Suprapubic skin (tissue), 3 donors: Measurements from ENCODE around the gene UTP14C.

ENCODE experiments used
- CTCF ChIP-seq, 2 donors: fragments of 200-600 bp in 1 of 2; fragments of 450-650 bp in 1 of 2; sonication (generic) in 1 of 2; IDR thresholded peaks; one replicate each; pipeline ENCODE4 v1.5.1; 2016 to 2019; ENCODE audit warnings: antibody characterized with exemption in 2 of 2, mild to moderate bottlenecking in 1 of 2, moderate library complexity in 1 of 2
- POLR2A ChIP-seq, 2 donors: fragments of 450-650 bp; IDR thresholded peaks; one replicate each; pipeline ENCODE4 v1.6.1; 2017; ENCODE audit warnings: antibody characterized with exemption in 2 of 2, mild to moderate bottlenecking in 2 of 2, moderate library complexity in 2 of 2

GRCh38 chr13:52033039-52033438, 8.5 kb downstream of the UTP14C start:
- no peak for TF ChIP-seq POLR2A (IDR thresholded peaks at IDR 0.05)
- TF ChIP-seq CTCF (IDR thresholded peaks at IDR 0.05): no peak
